MCF 10A (cell line): ENCODE measurements around the gene AFAP1L2. TPM values are rescaled to one million over a fixed set of nuclear protein-coding genes. Genes with fewer than 3 reads are reported as not detected.

Experiments
- BruUV-seq: library from RNA; stranded (reverse); fragments of 400-500 nt; replicated peaks from 2 replicates; lab custom pipeline; 2021; lab: Mats Ljungman, UMichigan
- CTCF ChIA-PET: fragments of 300-600 bp; sonication (Branson Sonifier 250); formaldehyde crosslinking; extraction: SDS; loops from one replicate; lab custom pipeline; 2021; ENCODE audit warnings: antibody characterized with exemption, inconsistent platforms; lab: Yijun Ruan, JAX
- POLR2A ChIA-PET: fragments of 300-600, 350-650 bp; sonication (Branson Sonifier 250); formaldehyde crosslinking; extraction: SDS; loops from one replicate; lab custom pipeline; 2020; ENCODE audit warnings: antibody characterized with exemption, inconsistent platforms; lab: Yijun Ruan, JAX
- DNase-seq: peaks from one replicate; pipeline ENCODE4 v3.0.0-alpha.2; 2018; ENCODE audit not compliant: unreplicated experiment
- H3K27ac Mint-ChIP-seq: one replicate; pipeline ENCODE4 v1.8.0; 2022; ENCODE audit warnings: mild to moderate bottlenecking, low read depth, mixed read lengths; ENCODE audit not compliant: unreplicated experiment
- H3K27me3 Mint-ChIP-seq: one replicate; pipeline ENCODE4 v1.8.0; 2022; ENCODE audit warnings: mixed read lengths; ENCODE audit not compliant: insufficient read depth, unreplicated experiment
- H3K36me3 Mint-ChIP-seq: one replicate; pipeline ENCODE4 v1.8.0; 2022; ENCODE audit warnings: mild to moderate bottlenecking, moderate library complexity, mixed read lengths; ENCODE audit not compliant: insufficient read depth, unreplicated experiment
- H3K4me1 Mint-ChIP-seq: one replicate; pipeline ENCODE4 v1.8.0; 2022; ENCODE audit warnings: mixed read lengths; ENCODE audit not compliant: insufficient read depth, unreplicated experiment
- H3K4me3 Mint-ChIP-seq: one replicate; pipeline ENCODE4 v1.8.0; 2022; ENCODE audit warnings: mild to moderate bottlenecking, moderate library complexity, mixed read lengths; ENCODE audit not compliant: unreplicated experiment
- H3K9me3 Mint-ChIP-seq: one replicate; pipeline ENCODE4 v1.8.0; 2022; ENCODE audit warnings: mixed read lengths; ENCODE audit not compliant: unreplicated experiment
- CTCF ChIP-seq: fragments of 200-600 bp; IDR thresholded peaks from one replicate; pipeline ENCODE4 v1.8.0; 2022; ENCODE audit warnings: antibody characterized with exemption, mild to moderate bottlenecking; ENCODE audit not compliant: unreplicated experiment
- intact Hi-C: fragments of 100-400 bp; cut with micrococcal nuclease; formaldehyde crosslinking; loops from 2 replicates; pipeline ENCODE4 v1.14.1; 2022
- total RNA-seq: library from RNA; stranded (reverse); gene quantifications from 2 replicates; pipeline ENCODE4 v1.2.3, GENCODE V29; 2022

AFAP1L2 gene
- total RNA-seq, 1 experiment from 2014 or later: 5.8 TPM

GRCh38 chr10:114402233-114402632, 2.1 kb downstream of the AFAP1L2 start:
- CTCF ChIA-PET: interaction anchor here (0.8 to 2.5 kb wide), 4 partner anchors 13 to 99 kb away, joined by 4 to 15 read pairs (median 4); no protein-coding TSS in a partner anchor
- no peak for TF ChIP-seq CTCF
- Mint-ChIP-seq H3K4me1 (peaks cover 10% of the 10 kb centered on the region), H3K4me3 (no peak overlapping the region), H3K27ac (no peak overlapping the region), H3K9me3 (no peaks in the 10 kb centered on the region), H3K36me3 (no peaks in the 10 kb centered on the region), H3K27me3 (no peaks in the 10 kb centered on the region)
- no peak for DNase-seq
- intact Hi-C loops: no loop called here
- BruUV-seq: TSS peak; percentile 38
- POLR2A ChIA-PET: interaction anchor here (1.1 to 2.4 kb wide), 4 partner anchors 11 to 95 kb away, joined by 3 to 8 read pairs (median 4); no protein-coding TSS in a partner anchor

GRCh38 chr10:114401195-114401791, 3.0 kb downstream of the AFAP1L2 start:
- Mint-ChIP-seq H3K27ac (no peak overlapping the region), H3K27me3 (no peaks in the 10 kb centered on the region), H3K9me3 (no peaks in the 10 kb centered on the region), H3K4me1 (peaks cover 14% of the 10 kb centered on the region), H3K36me3 (no peaks in the 10 kb centered on the region), H3K4me3 (no peak overlapping the region)
- no peak for DNase-seq
- CTCF ChIA-PET: interaction anchor here (0.7 to 2.5 kb wide), 2 partner anchors 28 to 98 kb away, joined by 3 to 15 read pairs; no protein-coding TSS in a partner anchor
- no peak for TF ChIP-seq CTCF
- POLR2A ChIA-PET: interaction anchor here (1.2 kb wide), 1 partner anchor 227 kb away, joined by 3 read pairs; the partner anchor contains the start of gene CCDC186
- no TSS peak for BruUV-seq
- intact Hi-C loops: no loop called here

- ChIA-PET CTCF (interaction anchor here (0.5 to 1.2 kb wide), 5 partner anchors 14 to 450 kb away, joined by 3 to 5 read pairs (median 3); no protein-coding TSS in a partner anchor), POLR2A (interaction anchor here (0.5 to 1.2 kb wide), 4 partner anchors 32 to 226 kb away, joined by 3 to 5 read pairs (median 3); partner anchors contain the start of gene CCDC186)
- TF ChIP-seq CTCF: no peak
- no peak overlapping the region for H3K4me3 Mint-ChIP-seq
- H3K27me3 Mint-ChIP-seq: no peaks in the 10 kb centered on the region
- peaks cover 16% of the 10 kb centered on the region for H3K4me1 Mint-ChIP-seq
- intact Hi-C loops: no loop called here
- no peak overlapping the region for H3K27ac Mint-ChIP-seq
- no peaks in the 10 kb centered on the region for H3K36me3 Mint-ChIP-seq
- no TSS peak for BruUV-seq
- H3K9me3 Mint-ChIP-seq: no peaks in the 10 kb centered on the region
- no peak for DNase-seq
Measured at GRCh38 chr10:114400091-114400490, 4.2 kb downstream of the AFAP1L2 start.

- CTCF ChIA-PET: interaction anchor here (0.6 to 1.2 kb wide), 4 partner anchors 13 to 234 kb away, joined by 3 to 5 read pairs (median 3); no protein-coding TSS in a partner anchor
Measured at GRCh38 chr10:114399576-114399975, 4.7 kb downstream of the AFAP1L2 start.

More at GRCh38 chr10:114399576-114399975, 4.7 kb downstream of the AFAP1L2 start:
- POLR2A ChIA-PET: interaction anchor here (0.5 to 0.6 kb wide), 2 partner anchors 98 to 154 kb away, joined by 3 read pairs; no protein-coding TSS in a partner anchor
- Mint-ChIP-seq H3K4me3 (no peak overlapping the region), H3K27ac (no peak overlapping the region), H3K36me3 (no peaks in the 10 kb centered on the region), H3K9me3 (no peaks in the 10 kb centered on the region), H3K27me3 (no peaks in the 10 kb centered on the region), H3K4me1 (peaks cover 21% of the 10 kb centered on the region)
- BruUV-seq: no TSS peak
- TF ChIP-seq CTCF: no peak
- intact Hi-C loops: no loop called here
- DNase-seq: no peak
